ENCODE measurements around the gene OTOP2.

DNA sequence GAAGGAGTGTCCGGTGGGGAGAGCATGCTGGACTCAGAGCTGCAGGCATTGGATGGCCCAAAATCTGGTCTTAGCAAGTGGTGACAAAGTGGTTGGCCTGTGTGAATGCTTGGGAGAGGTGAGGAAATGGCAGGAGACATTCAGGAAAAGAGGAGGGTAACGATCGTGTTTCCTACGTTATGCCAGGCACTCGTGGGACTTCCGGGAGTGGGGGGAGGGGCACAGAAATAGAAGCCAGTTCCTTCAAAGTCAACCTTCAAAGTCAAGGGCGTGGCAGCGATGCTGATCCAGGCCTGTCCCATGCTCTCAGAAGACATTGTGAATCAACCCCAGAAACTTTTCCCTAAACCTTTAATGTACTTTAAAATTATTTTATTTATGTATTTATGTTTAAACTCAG, 15.5 kb downstream of the OTOP2 start:
- TF ChIP-seq, protein P1, sequence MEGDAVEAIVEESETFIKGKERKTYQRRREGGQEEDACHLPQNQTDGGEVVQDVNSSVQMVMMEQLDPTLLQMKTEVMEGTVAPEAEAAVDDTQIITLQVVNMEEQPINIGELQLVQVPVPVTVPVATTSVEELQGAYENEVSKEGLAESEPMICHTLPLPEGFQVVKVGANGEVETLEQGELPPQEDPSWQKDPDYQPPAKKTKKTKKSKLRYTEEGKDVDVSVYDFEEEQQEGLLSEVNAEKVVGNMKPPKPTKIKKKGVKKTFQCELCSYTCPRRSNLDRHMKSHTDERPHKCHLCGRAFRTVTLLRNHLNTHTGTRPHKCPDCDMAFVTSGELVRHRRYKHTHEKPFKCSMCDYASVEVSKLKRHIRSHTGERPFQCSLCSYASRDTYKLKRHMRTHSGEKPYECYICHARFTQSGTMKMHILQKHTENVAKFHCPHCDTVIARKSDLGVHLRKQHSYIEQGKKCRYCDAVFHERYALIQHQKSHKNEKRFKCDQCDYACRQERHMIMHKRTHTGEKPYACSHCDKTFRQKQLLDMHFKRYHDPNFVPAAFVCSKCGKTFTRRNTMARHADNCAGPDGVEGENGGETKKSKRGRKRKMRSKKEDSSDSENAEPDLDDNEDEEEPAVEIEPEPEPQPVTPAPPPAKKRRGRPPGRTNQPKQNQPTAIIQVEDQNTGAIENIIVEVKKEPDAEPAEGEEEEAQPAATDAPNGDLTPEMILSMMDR (IDR thresholded peaks at IDR 0.05), result no peak
- TF ChIP-seq, protein P2, sequence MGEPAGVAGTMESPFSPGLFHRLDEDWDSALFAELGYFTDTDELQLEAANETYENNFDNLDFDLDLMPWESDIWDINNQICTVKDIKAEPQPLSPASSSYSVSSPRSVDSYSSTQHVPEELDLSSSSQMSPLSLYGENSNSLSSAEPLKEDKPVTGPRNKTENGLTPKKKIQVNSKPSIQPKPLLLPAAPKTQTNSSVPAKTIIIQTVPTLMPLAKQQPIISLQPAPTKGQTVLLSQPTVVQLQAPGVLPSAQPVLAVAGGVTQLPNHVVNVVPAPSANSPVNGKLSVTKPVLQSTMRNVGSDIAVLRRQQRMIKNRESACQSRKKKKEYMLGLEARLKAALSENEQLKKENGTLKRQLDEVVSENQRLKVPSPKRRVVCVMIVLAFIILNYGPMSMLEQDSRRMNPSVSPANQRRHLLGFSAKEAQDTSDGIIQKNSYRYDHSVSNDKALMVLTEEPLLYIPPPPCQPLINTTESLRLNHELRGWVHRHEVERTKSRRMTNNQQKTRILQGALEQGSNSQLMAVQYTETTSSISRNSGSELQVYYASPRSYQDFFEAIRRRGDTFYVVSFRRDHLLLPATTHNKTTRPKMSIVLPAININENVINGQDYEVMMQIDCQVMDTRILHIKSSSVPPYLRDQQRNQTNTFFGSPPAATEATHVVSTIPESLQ (CRISPR knock-in tag; IDR thresholded peaks at IDR 0.05), result no peak
- TF ChIP-seq ZNF232 (CRISPR knock-in tag; IDR thresholded peaks at IDR 0.05) (no peak), GABPB1 (CRISPR knock-in tag; IDR thresholded peaks at IDR 0.05) (no peak), CREM (CRISPR knock-in tag; IDR thresholded peaks at IDR 0.05) (no peak)
